ENCODE data around the gene CEACAM5.

- TF ChIP-seq CTCF (IDR thresholded peaks at IDR 0.05) (no peak), POLR2A (IDR thresholded peaks at IDR 0.05) (no peak)
These were observed 969 bp upstream of the CEACAM5 start for GRCh38 chr19:41707502-41707812.

Data from testis (tissue), 2 donors.